ENCODE measurements around the gene HOXD13.

Gene HOXD13

GRCh38 chr2:176071330-176072291 lies 20.9 kb upstream of the HOXD13 start:
- Histone ChIP-seq H3K9ac (ENCODE audit: low read length) (no peak overlapping the region), H3F3A (ENCODE audit: insufficient read depth, low read length) (no peaks in the 10 kb centered on the region), H3K4me1 (ENCODE audit: low read length) (no peaks in the 10 kb centered on the region), H3K36me3 (replicated peaks; ENCODE audit: insufficient read depth, low read length) (no peaks in the 10 kb centered on the region), H2AFZ (ENCODE audit: low read length) (no peak overlapping the region), H3K4me3 (ENCODE audit: low read length) (no peak overlapping the region), H3K9me2 (replicated peaks; ENCODE audit: insufficient read depth, low read length) (no peaks in the 10 kb centered on the region), H3K27ac (ENCODE audit: low read length) (no peak overlapping the region), H3K9me3 (replicated peaks; ENCODE audit: insufficient read depth, low read length) (no peaks in the 10 kb centered on the region), H3K27me3 (replicated peaks; ENCODE audit: insufficient read depth, low read length) (no peaks in the 10 kb centered on the region), H3K4me2 (ENCODE audit: low read depth, low read length) (no peak overlapping the region), H3K79me2 (ENCODE audit: low read length) (no peaks in the 10 kb centered on the region), H4K20me1 (ENCODE audit: insufficient read depth, low read length) (no peaks in the 10 kb centered on the region)
- no peak for DNase-seq
- TF ChIP-seq EZH2 (optimal IDR thresholded peaks at IDR 0.05; ENCODE audit: low read depth, low read length) = no peak
- no peak for TF ChIP-seq EZH2phosphoT487 (IDR thresholded peaks at IDR 0.05; ENCODE audit: low read length)
- TF ChIP-seq CTCF (IDR thresholded peaks at IDR 0.05; ENCODE audit: low read length) = no peak

GRCh38 chr2:176072292-176072669 lies 20.2 kb upstream of the HOXD13 start:
- Histone ChIP-seq H3F3A (ENCODE audit: insufficient read depth, low read length) (no peaks in the 10 kb centered on the region), H4K20me1 (ENCODE audit: insufficient read depth, low read length) (no peaks in the 10 kb centered on the region), H3K4me1 (ENCODE audit: low read length) (no peaks in the 10 kb centered on the region), H3K9ac (ENCODE audit: low read length) (no peak overlapping the region), H2AFZ (ENCODE audit: low read length) (no peak overlapping the region), H3K4me2 (ENCODE audit: low read depth, low read length) (no peak overlapping the region), H3K9me2 (replicated peaks; ENCODE audit: insufficient read depth, low read length) (no peaks in the 10 kb centered on the region), H3K27ac (ENCODE audit: low read length) (no peak overlapping the region), H3K9me3 (replicated peaks; ENCODE audit: insufficient read depth, low read length) (no peaks in the 10 kb centered on the region), H3K4me3 (ENCODE audit: low read length) (no peak overlapping the region), H3K27me3 (replicated peaks; ENCODE audit: insufficient read depth, low read length) (no peaks in the 10 kb centered on the region), H3K36me3 (replicated peaks; ENCODE audit: insufficient read depth, low read length) (no peaks in the 10 kb centered on the region), H3K79me2 (ENCODE audit: low read length) (no peaks in the 10 kb centered on the region)
- no peak for TF ChIP-seq EZH2 (optimal IDR thresholded peaks at IDR 0.05; ENCODE audit: low read depth, low read length)
- TF ChIP-seq EZH2phosphoT487 (IDR thresholded peaks at IDR 0.05; ENCODE audit: low read length) = no peak
- TF ChIP-seq CTCF (IDR thresholded peaks at IDR 0.05; ENCODE audit: low read length) = no peak
- no peak for DNase-seq

GRCh38 chr2:176072951-176073904 lies 19.3 kb upstream of the HOXD13 start:
- no peak overlapping the region for H3K4me2 ChIP-seq (ENCODE audit: low read depth, low read length)
- no peaks in the 10 kb centered on the region for H3K9me2 ChIP-seq (replicated peaks; ENCODE audit: insufficient read depth, low read length)
- no peak overlapping the region for H3K9ac ChIP-seq (ENCODE audit: low read length)
- no peaks in the 10 kb centered on the region for H3K79me2 ChIP-seq (ENCODE audit: low read length)
- no peaks in the 10 kb centered on the region for H4K20me1 ChIP-seq (ENCODE audit: insufficient read depth, low read length)
- no peak overlapping the region for H3K27ac ChIP-seq (ENCODE audit: low read length)
- DNase-seq = no peak
- H3K4me3 ChIP-seq (ENCODE audit: low read length) = no peak overlapping the region
- H2AFZ ChIP-seq (ENCODE audit: low read length) = no peak overlapping the region
- no peaks in the 10 kb centered on the region for H3K4me1 ChIP-seq (ENCODE audit: low read length)
- H3K36me3 ChIP-seq (replicated peaks; ENCODE audit: insufficient read depth, low read length) = no peaks in the 10 kb centered on the region
- H3F3A ChIP-seq (ENCODE audit: insufficient read depth, low read length) = no peaks in the 10 kb centered on the region
- TF ChIP-seq CTCF (IDR thresholded peaks at IDR 0.05; ENCODE audit: low read length) (no peak), EZH2 (optimal IDR thresholded peaks at IDR 0.05; ENCODE audit: low read depth, low read length) (no peak), EZH2phosphoT487 (IDR thresholded peaks at IDR 0.05; ENCODE audit: low read length) (no peak)
- H3K9me3 ChIP-seq (replicated peaks; ENCODE audit: insufficient read depth, low read length) = no peaks in the 10 kb centered on the region
- no peaks in the 10 kb centered on the region for H3K27me3 ChIP-seq (replicated peaks; ENCODE audit: insufficient read depth, low read length)

Data from MM.1S (cell line).